WTC11 (cell line): ENCODE measurements around the gene GOLGA6L7. TPM values are rescaled to one million over a fixed set of nuclear protein-coding genes. Genes with fewer than 3 reads are reported as not detected.

Source experiments
- ATAC-seq: fragments of 200-7000 bp; cut with Tn5 transposase; 2 replicates; pipeline ENCODE4 v1.10.0; 2021; ENCODE audit warnings: mild to moderate bottlenecking, moderate library complexity
- CTCF ChIA-PET: fragments of 300-600 bp; sonication (Branson Sonifier 250); formaldehyde crosslinking; loops from one replicate; lab custom pipeline; 2021; ENCODE audit warnings: antibody characterized with exemption; lab: Charles Lee
- POLR2A ChIA-PET: fragments of 350-600 bp; sonication (Branson Sonifier 250); formaldehyde crosslinking; loops from one replicate; lab custom pipeline; 2021; ENCODE audit warnings: antibody characterized with exemption; lab: Charles Lee
- DNase-seq: peaks from one replicate; pipeline ENCODE4 v3.0.0; 2021; ENCODE audit warnings: low spot score
- H3K27ac Mint-ChIP-seq: 2 replicates; pipeline ENCODE4 v1.8.0; 2021; ENCODE audit warnings: mixed read lengths
- H3K27me3 Mint-ChIP-seq: 2 replicates; pipeline ENCODE4 v1.8.0; 2021; ENCODE audit warnings: low read depth, mild to moderate bottlenecking, moderate library complexity, mixed read lengths
- H3K36me3 Mint-ChIP-seq: 2 replicates; pipeline ENCODE4 v1.8.0; 2021; ENCODE audit warnings: mixed read lengths
- H3K4me1 Mint-ChIP-seq: 2 replicates; pipeline ENCODE4 v1.8.0; 2022; ENCODE audit warnings: mixed read lengths
- H3K4me3 Mint-ChIP-seq: 2 replicates; pipeline ENCODE4 v1.8.0; 2021; ENCODE audit warnings: mild to moderate bottlenecking, moderate library complexity, mixed read lengths
- H3K9me3 Mint-ChIP-seq: 2 replicates; pipeline ENCODE4 v1.8.0; 2021; ENCODE audit warnings: mixed read lengths
- E2F4 ChIP-seq: sonication (generic); formaldehyde crosslinking; IDR thresholded peaks from 2 replicates; pipeline ENCODE4 v1.8.1; 2022; ENCODE audit warnings: low read depth, mild to moderate bottlenecking, moderate library complexity, missing genetic modification reagents, borderline replicate concordance
- EMX1 ChIP-seq: fragments of 250-450 bp; sonication (Bioruptor Pico); IDR thresholded peaks from 2 replicates; pipeline ENCODE4 v1.8.0; 2021; ENCODE audit warnings: mild to moderate bottlenecking
- ERG ChIP-seq: fragments of 250-450 bp; sonication (Bioruptor Pico); IDR thresholded peaks from 2 replicates; pipeline ENCODE4 v1.8.0; 2021; ENCODE audit warnings: mild to moderate bottlenecking
- MAX ChIP-seq: sonication (generic); formaldehyde crosslinking; IDR thresholded peaks from 2 replicates; pipeline ENCODE4 v1.8.0; 2022; ENCODE audit warnings: mild to moderate bottlenecking, missing genetic modification reagents
- NR2C2 ChIP-seq: sonication (generic); formaldehyde crosslinking; IDR thresholded peaks from 2 replicates; pipeline ENCODE4 v1.8.0; 2022; ENCODE audit warnings: mild to moderate bottlenecking, missing genetic modification reagents
- OVOL2 ChIP-seq: fragments of 250-450 bp; sonication (Bioruptor Pico); IDR thresholded peaks from 2 replicates; pipeline ENCODE4 v1.9.0; 2021; ENCODE audit warnings: mild to moderate bottlenecking, borderline replicate concordance
- SMAD3 ChIP-seq: sonication (generic); formaldehyde crosslinking; IDR thresholded peaks from 2 replicates; pipeline ENCODE4 v1.8.0; 2022; ENCODE audit warnings: missing genetic modification reagents, mild to moderate bottlenecking, borderline replicate concordance
- STAT6 ChIP-seq: sonication (generic); formaldehyde crosslinking; conservative IDR thresholded peaks from 2 replicates; pipeline ENCODE4 v1.8.1; 2023; ENCODE audit warnings: mild to moderate bottlenecking, low read depth, missing genetic modification reagents, moderate library complexity
- TEAD1 ChIP-seq: sonication (generic); formaldehyde crosslinking; IDR thresholded peaks from 2 replicates; pipeline ENCODE4 v1.8.0; 2022; ENCODE audit warnings: mild to moderate bottlenecking, missing genetic modification reagents
- TEAD4 ChIP-seq: sonication (generic); formaldehyde crosslinking; IDR thresholded peaks from 2 replicates; pipeline ENCODE4 v1.8.0; 2022; ENCODE audit warnings: mild to moderate bottlenecking, missing genetic modification reagents
- ZNF263 ChIP-seq: sonication (generic); formaldehyde crosslinking; IDR thresholded peaks from 2 replicates; pipeline ENCODE4 v1.8.1; 2022; ENCODE audit warnings: low read depth, mild to moderate bottlenecking, moderate library complexity, missing genetic modification reagents
- ZNF317 ChIP-seq: sonication (generic); formaldehyde crosslinking; IDR thresholded peaks from 2 replicates; pipeline ENCODE4 v1.8.1; 2023; ENCODE audit warnings: low read depth, mild to moderate bottlenecking, moderate library complexity, missing genetic modification reagents, borderline replicate concordance
- ZNF396 ChIP-seq: fragments of 250-450 bp; sonication (Bioruptor Pico); IDR thresholded peaks from 2 replicates; pipeline ENCODE4 v1.8.0; 2021; ENCODE audit warnings: mild to moderate bottlenecking, moderate library complexity, borderline replicate concordance
- ZNF416 ChIP-seq: fragments of 250-450 bp; sonication (Bioruptor Pico); IDR thresholded peaks from 2 replicates; pipeline ENCODE4 v1.9.0; 2021; ENCODE audit warnings: mild to moderate bottlenecking, inconsistent platforms
- ZNF425 ChIP-seq: fragments of 250-450 bp; sonication (Bioruptor Pico); conservative IDR thresholded peaks from 2 replicates; pipeline ENCODE4 v1.9.0; 2021; ENCODE audit warnings: mild to moderate bottlenecking
- ZNF512 ChIP-seq: sonication (generic); formaldehyde crosslinking; IDR thresholded peaks from 2 replicates; pipeline ENCODE4 v1.8.1; 2022; ENCODE audit warnings: missing genetic modification reagents, borderline replicate concordance
- ZNF671 ChIP-seq: fragments of 250-450 bp; sonication (Bioruptor Pico); IDR thresholded peaks from 2 replicates; pipeline ENCODE4 v1.8.0; 2021; ENCODE audit warnings: mild to moderate bottlenecking
- total RNA-seq: library from RNA; stranded (reverse); gene quantifications from 3 replicates; pipeline ENCODE4 v1.2.3, GENCODE V29; 2021

Gene GOLGA6L7
- total RNA-seq, 1 experiment from 2014 or later, result not detected

- TF ChIP-seq NR2C2 (no peak), ZNF416 (CRISPR knock-in tag) (no peak)
Measured at GRCh38 chr15:28879551-28879950, 31.1 kb upstream of the GOLGA6L7 start (continued).

- DNase-seq, result no peak
Measured at GRCh38 chr15:28878209-28878608, 29.8 kb upstream of the GOLGA6L7 start.

GRCh38 chr15:28876845-28877185 is 28.4 kb upstream of the GOLGA6L7 start:
- H3K36me3 Mint-ChIP-seq, result no peaks in the 10 kb centered on the region
- no peak for ATAC-seq
- no peak for DNase-seq
- peaks cover 13% of the 10 kb centered on the region for H3K4me1 Mint-ChIP-seq
- peaks cover 26% of the 10 kb centered on the region for H3K27me3 Mint-ChIP-seq
- no peak overlapping the region for H3K4me3 Mint-ChIP-seq
- peaks cover 3% of the 10 kb centered on the region for H3K9me3 Mint-ChIP-seq
- H3K27ac Mint-ChIP-seq, result no peak overlapping the region
- POLR2A ChIA-PET, result no interaction called here
- CTCF ChIA-PET, result interaction anchor here (0.6 kb wide), 1 partner anchor 668 kb away, joined by 3 read pairs; no protein-coding TSS in a partner anchor
- TF ChIP-seq STAT6, result no peak
- TF ChIP-seq ZNF425 (CRISPR knock-in tag), result no peak
- no peak for TF ChIP-seq OVOL2 (CRISPR knock-in tag)
- TF ChIP-seq TEAD1 (CRISPR knock-in tag), result 0 out of 2 replicates have a peak, but pooled peaks have one; percentile 2
- TF ChIP-seq SMAD3, result no peak

More at GRCh38 chr15:28878209-28878608, 29.8 kb upstream of the GOLGA6L7 start:
- ATAC-seq, result no peak
- CTCF ChIA-PET, result interaction anchor here (1.1 kb wide), 1 partner anchor 9 kb away, joined by 3 read pairs; no protein-coding TSS in a partner anchor
- no peak overlapping the region for H3K4me3 Mint-ChIP-seq
- no peak overlapping the region for H3K27ac Mint-ChIP-seq
- POLR2A ChIA-PET, result no interaction called here
- H3K9me3 Mint-ChIP-seq, result no peaks in the 10 kb centered on the region
- no peaks in the 10 kb centered on the region for H3K36me3 Mint-ChIP-seq
- peaks cover 13% of the 10 kb centered on the region for H3K4me1 Mint-ChIP-seq
- TF ChIP-seq ZNF425 (CRISPR knock-in tag), result no peak
- no peak for TF ChIP-seq EMX1 (CRISPR knock-in tag)
- TF ChIP-seq ZNF263 (CRISPR knock-in tag), result no peak
- TF ChIP-seq ZNF396 (CRISPR knock-in tag), result no peak
- no peak for TF ChIP-seq ZNF512 (CRISPR knock-in tag)
- TF ChIP-seq ZNF671 (CRISPR knock-in tag), result no peak
- TF ChIP-seq TEAD4 (CRISPR knock-in tag), result no peak
- TF ChIP-seq MAX (CRISPR knock-in tag), result no peak
- TF ChIP-seq ERG (CRISPR knock-in tag), result no peak
- no peak for TF ChIP-seq ZNF317 (CRISPR knock-in tag)
- no peak for TF ChIP-seq E2F4
- peaks cover 26% of the 10 kb centered on the region for H3K27me3 Mint-ChIP-seq
